Right atrium auricular region (tissue), 2 donors: ENCODE results near the gene HOXA6. TPM values are rescaled to one million over a fixed set of nuclear protein-coding genes. Genes with fewer than 3 reads are reported as not detected.
A peak's percentile ranks its signal among the peaks of the same experiment; 100 is the strongest.

Experiments
- DNase-seq: peaks from one replicate; pipeline ENCODE4 v3.0.0-alpha.2; 2019; ENCODE audit warnings: low spot score
- H3K27ac ChIP-seq, 2 donors: fragments of 200-600 bp; sonication (generic); 1 replicate in 1 of 2; 2 replicates in 1 of 2; pipeline ENCODE4 v1.5.1; 2016 to 2019
- H3K27me3 ChIP-seq, 2 donors: fragments of 200-600 bp; sonication (generic); one replicate each; pipeline versions ENCODE4 v1.5.1 to v1.6.0; 2017 to 2019
- H3K36me3 ChIP-seq: fragments of 200-600 bp; sonication (generic); one replicate; pipeline ENCODE4 v1.5.1; 2016
- H3K4me1 ChIP-seq, 2 donors: fragments of 200-600 bp; sonication (generic); one replicate each; pipeline versions ENCODE4 v1.5.1 to v1.6.0; 2017 to 2019
- H3K4me3 ChIP-seq, 2 donors: fragments of 200-600 bp; sonication (generic); 1 replicate in 1 of 2; 2 replicates in 1 of 2; pipeline ENCODE4 v1.5.1; 2017 to 2019; ENCODE audit warnings: mild to moderate bottlenecking in 1 of 2, moderate library complexity in 1 of 2
- H3K9me3 ChIP-seq, 2 donors: fragments of 200-600 bp; sonication (generic); one replicate each; pipeline ENCODE4 v1.5.1; 2019
- total RNA-seq, 2 donors: library from RNA; depleted of rRNA; stranded (reverse); fragments of >200 nt; gene quantifications; one replicate each; pipeline ENCODE4 v1.1.0, GENCODE V29; 2016
- TF ChIP-seq, protein P1 (sequence below), 2 donors: fragments of 200-600 bp; sonication (generic); IDR thresholded peaks; one replicate each; pipeline ENCODE4 v1.5.1; 2019; ENCODE audit warnings: antibody characterized with exemption in 2 of 2

The HOXA6 gene
- total RNA-seq, 2 donors from 2014 or later, result not detected

DNA sequence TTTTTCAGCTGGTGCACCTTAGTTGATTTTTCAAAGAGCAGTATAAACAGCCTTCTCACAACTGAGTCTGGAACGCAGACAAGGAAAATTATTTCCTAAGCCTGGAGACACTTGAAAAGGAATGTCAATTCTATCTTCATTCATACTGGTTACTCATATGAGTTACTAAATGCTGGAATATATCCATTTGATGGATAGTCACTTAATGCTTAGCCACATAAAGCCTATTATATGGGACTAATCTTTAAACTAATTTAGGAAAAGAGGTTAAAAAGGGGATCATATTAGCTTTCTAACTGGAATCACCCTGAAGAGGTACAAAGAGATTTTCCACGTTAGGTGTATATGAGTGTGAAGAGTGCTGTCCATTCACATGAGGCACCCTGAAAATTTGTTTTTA lies 15.4 kb downstream of the HOXA6 start:
- Histone ChIP-seq H3K36me3 (no peaks in the 10 kb centered on the region), H3K9me3 (no peaks in the 10 kb centered on the region), H3K27ac (no peak overlapping the region), H3K4me1 (peaks cover 0 to 10% of the 10 kb centered on the region in 2 donors), H3K27me3 (peaks cover 21 to 28% of the 10 kb centered on the region in 2 donors), H3K4me3 (no peak overlapping the region)
- TF ChIP-seq, protein P1, sequence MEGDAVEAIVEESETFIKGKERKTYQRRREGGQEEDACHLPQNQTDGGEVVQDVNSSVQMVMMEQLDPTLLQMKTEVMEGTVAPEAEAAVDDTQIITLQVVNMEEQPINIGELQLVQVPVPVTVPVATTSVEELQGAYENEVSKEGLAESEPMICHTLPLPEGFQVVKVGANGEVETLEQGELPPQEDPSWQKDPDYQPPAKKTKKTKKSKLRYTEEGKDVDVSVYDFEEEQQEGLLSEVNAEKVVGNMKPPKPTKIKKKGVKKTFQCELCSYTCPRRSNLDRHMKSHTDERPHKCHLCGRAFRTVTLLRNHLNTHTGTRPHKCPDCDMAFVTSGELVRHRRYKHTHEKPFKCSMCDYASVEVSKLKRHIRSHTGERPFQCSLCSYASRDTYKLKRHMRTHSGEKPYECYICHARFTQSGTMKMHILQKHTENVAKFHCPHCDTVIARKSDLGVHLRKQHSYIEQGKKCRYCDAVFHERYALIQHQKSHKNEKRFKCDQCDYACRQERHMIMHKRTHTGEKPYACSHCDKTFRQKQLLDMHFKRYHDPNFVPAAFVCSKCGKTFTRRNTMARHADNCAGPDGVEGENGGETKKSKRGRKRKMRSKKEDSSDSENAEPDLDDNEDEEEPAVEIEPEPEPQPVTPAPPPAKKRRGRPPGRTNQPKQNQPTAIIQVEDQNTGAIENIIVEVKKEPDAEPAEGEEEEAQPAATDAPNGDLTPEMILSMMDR (IDR thresholded peaks at IDR 0.05), result no peak
- no peak for DNase-seq

DNA sequence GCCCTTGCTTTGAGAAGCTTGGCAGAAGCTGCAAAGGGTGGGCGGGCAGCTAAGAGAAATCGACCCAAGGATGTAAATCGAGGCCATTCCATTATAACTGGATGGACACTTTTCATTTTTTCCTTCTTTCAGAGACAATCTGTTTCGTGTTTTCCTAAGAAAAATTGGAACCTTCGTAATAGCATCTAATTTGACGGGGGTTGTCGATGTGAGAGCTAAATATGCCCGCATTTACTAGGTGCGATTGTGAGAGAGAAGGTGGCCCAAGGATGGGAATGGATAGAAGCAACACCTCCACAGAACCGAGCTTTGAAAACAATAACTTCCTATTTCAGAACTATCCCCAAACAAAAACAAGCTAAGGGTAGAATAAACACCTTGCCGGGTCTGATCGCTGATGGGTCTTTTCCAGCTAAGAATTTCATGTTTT lies 16.2 kb downstream of the HOXA6 start:
- Histone ChIP-seq H3K4me1 (peaks cover 0 to 10% of the 10 kb centered on the region in 2 donors), H3K9me3 (no peaks in the 10 kb centered on the region), H3K27me3 (peaks cover 16 to 28% of the 10 kb centered on the region in 2 donors), H3K36me3 (no peaks in the 10 kb centered on the region), H3K27ac (no peak overlapping the region), H3K4me3 (peak overlapping the region; percentile 39 to 58)
- DNase-seq, result no peak
- TF ChIP-seq, protein P1 (IDR thresholded peaks at IDR 0.05), result no peak

DNA sequence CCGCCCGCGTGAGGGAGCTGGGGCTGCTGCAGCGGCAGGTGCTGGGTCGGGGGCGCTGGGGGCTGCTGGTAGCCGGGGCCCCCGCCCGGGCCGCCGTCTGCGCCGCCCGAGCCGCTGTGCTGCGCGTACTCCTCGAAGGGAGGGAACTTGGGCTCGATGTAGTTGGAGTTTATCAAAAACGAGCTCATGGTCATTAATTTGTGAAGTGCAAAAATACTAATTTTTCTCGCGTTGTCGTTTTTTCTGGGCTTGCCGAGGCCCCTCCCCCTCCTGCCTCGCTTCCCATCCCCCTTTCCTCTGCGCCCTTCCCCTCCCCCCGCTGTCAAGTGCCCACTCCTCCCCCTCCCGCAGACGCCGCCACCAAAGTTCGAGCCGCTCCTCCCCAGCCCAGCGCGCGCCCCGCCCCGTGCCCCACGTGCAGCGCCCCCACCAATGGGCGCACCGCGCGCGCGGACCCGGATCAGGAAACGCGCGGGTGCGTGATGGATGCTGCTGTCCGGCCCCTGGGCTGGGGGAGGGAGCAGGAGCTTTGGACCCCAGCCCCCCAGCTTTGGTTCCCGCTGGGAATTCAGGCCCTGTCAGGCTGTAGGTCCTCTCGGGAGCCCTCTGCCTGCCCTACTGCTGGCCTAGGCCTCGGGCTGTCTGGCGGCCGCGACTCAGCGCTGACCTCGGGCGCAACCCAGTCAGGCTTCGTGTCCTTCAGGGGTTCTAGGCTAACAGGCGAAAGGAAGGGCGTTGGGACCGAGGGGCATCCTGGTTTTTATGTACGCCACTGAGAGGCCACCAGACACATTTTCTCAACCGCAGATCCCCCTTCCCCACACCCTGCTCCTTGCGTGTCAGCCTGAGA lies 16.8 kb downstream of the HOXA6 start, which contains the start of gene HOXA4:
Gene HOXA4 (minus strand): TSS at position 218 of the 850 bp plus-strand sequence. CDS start 24 bp downstream, at position 194.
- Histone ChIP-seq H3K27ac (peak within 1 kb of the TSS; percentile 62 to 64), H3K4me3 (peak within 1 kb of the TSS; percentile 40 to 58), H3K4me1 (peaks cover 0 to 10% of the 10 kb centered on the region in 2 donors), H3K27me3 (peaks cover 14 to 21% of the 10 kb centered on the region in 2 donors), H3K9me3 (no peaks in the 10 kb centered on the region), H3K36me3 (no peaks in the 10 kb centered on the region)
- DNase-seq, result no peak
- TF ChIP-seq, protein P1 (IDR thresholded peaks at IDR 0.05), result no peak

DNA sequence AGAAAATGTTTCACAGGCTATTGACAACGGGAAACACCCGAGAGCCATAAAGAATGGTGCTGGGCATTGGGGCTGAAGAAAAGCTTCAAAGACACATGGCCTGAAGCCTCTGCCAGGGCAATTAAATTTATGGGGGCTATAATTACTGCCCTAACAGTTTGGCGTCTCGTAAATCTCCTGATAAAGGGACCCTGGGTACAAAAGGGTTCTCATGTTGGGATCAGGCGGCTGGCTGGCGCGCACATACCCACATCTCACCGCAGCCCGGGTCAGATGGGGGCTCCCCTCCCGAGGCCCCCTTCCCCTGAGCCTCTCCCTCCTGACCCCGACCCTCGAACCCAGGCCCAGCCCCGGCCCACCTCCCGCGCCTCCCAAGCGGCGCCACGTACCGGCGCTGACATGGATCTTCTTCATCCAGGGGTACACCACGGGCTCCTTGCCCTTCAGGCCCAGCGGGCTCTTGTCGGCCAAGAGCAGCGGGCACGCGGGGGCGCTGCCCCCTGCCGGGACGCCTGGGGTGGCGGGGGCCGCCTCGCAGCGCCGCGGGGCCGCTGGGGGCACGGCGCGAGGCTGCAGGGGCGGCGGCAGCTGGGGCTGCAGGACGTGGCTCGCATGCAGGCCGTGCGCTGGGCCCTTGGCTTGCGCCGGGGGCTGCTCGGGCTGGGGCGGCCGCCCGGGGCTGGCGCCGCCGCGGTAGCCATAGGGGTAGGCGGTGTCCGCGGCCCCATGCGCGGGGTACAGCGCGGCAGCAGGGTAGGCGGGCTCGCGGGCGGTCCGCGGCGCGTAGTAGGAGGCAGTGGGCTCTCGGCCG lies 17.6 kb downstream of the HOXA6 start:
- TF ChIP-seq, protein P1 (IDR thresholded peaks at IDR 0.05), result no peak
- Histone ChIP-seq H3K36me3 (no peaks in the 10 kb centered on the region), H3K4me1 (peaks cover 0 to 10% of the 10 kb centered on the region in 2 donors), H3K4me3 (peak overlapping the region; percentile 40 to 58), H3K9me3 (no peaks in the 10 kb centered on the region), H3K27me3 (peaks cover 10 to 15% of the 10 kb centered on the region in 2 donors), H3K27ac (peak overlapping the region; percentile 59 to 64)
- DNase-seq, result no peak

DNA sequence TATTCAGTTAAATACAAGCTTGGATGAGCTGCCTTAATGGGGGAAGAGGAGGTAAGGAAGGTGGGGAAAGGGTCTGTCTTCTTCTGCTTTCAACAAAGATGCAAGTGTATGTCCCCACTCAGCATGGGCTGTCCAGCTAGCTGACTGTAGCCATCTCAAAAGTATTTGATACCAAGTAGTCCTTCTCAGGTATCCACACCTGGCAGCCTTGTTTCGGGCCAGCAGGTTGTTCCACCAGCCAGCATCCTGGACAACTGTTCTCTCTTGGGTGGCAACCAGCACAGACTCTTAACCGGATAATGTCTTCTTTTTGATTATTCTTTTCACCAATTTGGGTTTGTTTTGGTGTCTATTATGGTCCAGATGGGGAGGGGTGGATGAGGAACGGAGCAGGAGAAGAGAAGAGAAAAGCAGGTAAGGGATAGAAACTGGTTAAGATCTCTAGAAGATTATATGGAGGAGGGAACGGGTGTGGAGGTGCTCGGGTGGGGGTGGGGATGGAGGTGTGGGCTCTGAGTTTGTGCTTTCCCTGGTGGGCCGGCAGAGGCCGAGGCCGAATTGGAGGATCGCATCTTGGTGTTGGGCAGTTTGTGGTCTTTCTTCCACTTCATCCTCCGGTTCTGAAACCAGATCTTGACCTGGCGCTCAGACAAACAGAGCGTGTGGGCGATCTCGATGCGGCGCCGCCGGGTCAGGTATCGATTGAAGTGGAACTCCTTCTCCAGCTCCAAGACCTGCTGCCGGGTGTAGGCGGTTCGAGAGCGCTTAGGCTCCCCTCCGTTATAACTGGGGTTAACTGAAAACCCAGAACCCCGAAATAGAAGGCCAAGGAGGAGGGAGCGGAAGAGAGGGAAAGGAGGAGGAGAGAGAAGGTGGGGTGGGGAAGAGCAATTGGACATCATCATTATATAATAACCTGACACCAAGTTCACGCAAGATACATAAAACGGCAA lies 18.5 kb downstream of the HOXA6 start:
- TF ChIP-seq, protein P1 (IDR thresholded peaks at IDR 0.05), result no peak
- no peaks in the 10 kb centered on the region for H3K36me3 ChIP-seq
- DNase-seq, result no peak
- H3K27ac ChIP-seq, result no peak overlapping the region
- H3K4me1 ChIP-seq, result peaks cover 0 to 10% of the 10 kb centered on the region in 2 donors
- peaks cover 10 to 22% of the 10 kb centered on the region in 2 donors for H3K27me3 ChIP-seq
- H3K9me3 ChIP-seq, result no peaks in the 10 kb centered on the region
- peak overlapping the region in 1 of 2 donors; percentile 58 for H3K4me3 ChIP-seq
